Upper lobe of left lung (tissue), 6 donors: ENCODE results near the gene MYO19. TPM values are rescaled to one million over a fixed set of nuclear protein-coding genes. Genes with fewer than 3 reads are reported as not detected.

ENCODE experiments used
- ATAC-seq, 2 donors: fragments of 200-7000 bp; cut with Tn5 transposase; one replicate each; pipeline ENCODE4 v1.9.1; 2022; ENCODE audit warnings: mild to moderate bottlenecking in 2 of 2, moderate library complexity in 2 of 2; ENCODE audit not compliant: low FRiP score in 2 of 2
- DNase-seq, 2 donors: peaks; one replicate each; pipeline ENCODE4 v3.0.0-alpha.2; 2019 to 2020
- H3K27ac ChIP-seq, 4 donors: fragments of 200-600 bp; sonication (generic); one replicate each; pipeline ENCODE4 v1.5.1; 2016 to 2019
- H3K27me3 ChIP-seq, 4 donors: fragments of 200-600 bp; sonication (generic); one replicate each; pipeline ENCODE4 v1.5.1; 2017 to 2019
- H3K36me3 ChIP-seq, 4 donors: fragments of 200-600 bp; sonication (generic); one replicate each; pipeline ENCODE4 v1.5.1; 2016 to 2019
- H3K4me1 ChIP-seq, 4 donors: fragments of 200-600 bp; sonication (generic); one replicate each; pipeline ENCODE4 v1.5.1; 2018 to 2019
- H3K4me3 ChIP-seq, 4 donors: fragments of 200-600 bp; sonication (generic); one replicate each; pipeline ENCODE4 v1.5.1; 2017 to 2019; ENCODE audit warnings: mild to moderate bottlenecking in 2 of 4, moderate library complexity in 1 of 4
- H3K9me3 ChIP-seq, 4 donors: fragments of 200-600 bp; sonication (generic); one replicate each; pipeline ENCODE4 v1.5.1; 2018 to 2019
- EP300 ChIP-seq, 4 donors: sonication (generic); formaldehyde crosslinking; IDR thresholded peaks; one replicate each; pipeline ENCODE4 v1.5.1; 2017; ENCODE audit warnings: antibody characterized with exemption in 4 of 4, control low read depth in 2 of 4
- POLR2A ChIP-seq, 4 donors: fragments of 450-650 bp; IDR thresholded peaks; one replicate each; pipeline ENCODE4 v1.5.1; 2016 to 2017; ENCODE audit warnings: antibody characterized with exemption in 4 of 4, mild to moderate bottlenecking in 2 of 4
- POLR2AphosphoS5 ChIP-seq, 2 donors: sonication (generic); formaldehyde crosslinking; IDR thresholded peaks; one replicate each; pipeline ENCODE4 v1.5.1; 2017; ENCODE audit warnings: antibody characterized with exemption in 2 of 2
- WGBS, 2 donors: methylation state at CpG; one replicate each; pipeline ENCODE4 v1.1.5; 2017 to 2018; 5-methylcytosine and 5-hydroxymethylcytosine counted together
- total RNA-seq, 6 donors: library from RNA; depleted of rRNA in 4 of 6; stranded (reverse); fragments of >200 nt in 4 of 6; gene quantifications; one replicate each; pipeline versions ENCODE4 v1.1.0 to v1.2.1, GENCODE V29; 2016 to 2021
- TF ChIP-seq, protein P1 (sequence below), 6 experiments: fragments of 450-650 bp in 4 of 6; fragments of 200-600 bp in 2 of 6; sonication (generic) in 2 of 6; IDR thresholded peaks; one replicate each; pipeline ENCODE4 v1.5.1; 2016 to 2019; ENCODE audit warnings: antibody characterized with exemption in 6 of 6
- donor health status: DM: no; HTN: no; CAD: no; lungs with moderate emphysema.
- donor health status: DM: no; HTN: yes; CAD: no; lungs with severe emphysema.

The MYO19 gene
- total RNA-seq, 6 donors from 2014 or later = 34.8 to 167 (median 49.4) TPM

DNA sequence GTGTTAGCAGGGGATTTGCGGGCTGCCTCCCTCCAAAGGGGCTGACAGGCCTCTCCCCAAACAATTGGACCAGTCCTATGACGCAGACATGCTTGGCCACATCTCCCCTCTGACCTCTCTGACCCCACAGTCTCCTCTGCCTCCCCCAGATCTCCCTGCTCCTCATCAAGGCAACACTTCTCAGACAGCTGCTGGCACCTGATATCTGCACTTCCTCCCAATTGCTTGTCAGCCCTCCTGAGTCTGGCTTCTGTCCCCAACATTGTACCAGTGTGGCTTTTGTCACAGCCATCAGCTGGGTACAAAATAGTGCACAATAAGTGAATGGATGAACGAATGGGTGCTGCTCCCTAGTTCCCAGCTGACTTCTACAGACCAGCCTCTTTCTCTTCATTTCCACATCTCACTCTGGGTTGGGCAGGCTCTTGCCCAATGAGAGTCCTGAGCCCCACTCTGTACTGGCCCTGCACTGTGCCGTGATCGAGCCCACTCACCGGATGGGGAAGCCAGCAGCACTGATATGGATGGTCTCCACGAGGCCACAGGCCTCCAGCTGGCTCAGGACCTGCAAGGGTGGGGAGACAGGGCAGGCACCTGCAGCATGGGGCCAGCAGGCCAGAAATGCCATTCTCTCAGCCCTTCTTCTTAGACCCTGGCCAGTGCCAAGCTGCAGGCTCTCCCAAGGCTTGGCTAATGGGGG, 31.1 kb downstream of the MYO19 start:
- ATAC-seq = no peak
- Histone ChIP-seq H3K36me3 (peaks cover 3 to 64% (median 39%) of the 10 kb centered on the region in 4 donors), H3K4me1 (no peaks in the 10 kb centered on the region), H3K27me3 (no peaks in the 10 kb centered on the region), H3K4me3 (no peak overlapping the region), H3K27ac (no peak overlapping the region), H3K9me3 (no peaks in the 10 kb centered on the region)
- TF ChIP-seq, protein P1, sequence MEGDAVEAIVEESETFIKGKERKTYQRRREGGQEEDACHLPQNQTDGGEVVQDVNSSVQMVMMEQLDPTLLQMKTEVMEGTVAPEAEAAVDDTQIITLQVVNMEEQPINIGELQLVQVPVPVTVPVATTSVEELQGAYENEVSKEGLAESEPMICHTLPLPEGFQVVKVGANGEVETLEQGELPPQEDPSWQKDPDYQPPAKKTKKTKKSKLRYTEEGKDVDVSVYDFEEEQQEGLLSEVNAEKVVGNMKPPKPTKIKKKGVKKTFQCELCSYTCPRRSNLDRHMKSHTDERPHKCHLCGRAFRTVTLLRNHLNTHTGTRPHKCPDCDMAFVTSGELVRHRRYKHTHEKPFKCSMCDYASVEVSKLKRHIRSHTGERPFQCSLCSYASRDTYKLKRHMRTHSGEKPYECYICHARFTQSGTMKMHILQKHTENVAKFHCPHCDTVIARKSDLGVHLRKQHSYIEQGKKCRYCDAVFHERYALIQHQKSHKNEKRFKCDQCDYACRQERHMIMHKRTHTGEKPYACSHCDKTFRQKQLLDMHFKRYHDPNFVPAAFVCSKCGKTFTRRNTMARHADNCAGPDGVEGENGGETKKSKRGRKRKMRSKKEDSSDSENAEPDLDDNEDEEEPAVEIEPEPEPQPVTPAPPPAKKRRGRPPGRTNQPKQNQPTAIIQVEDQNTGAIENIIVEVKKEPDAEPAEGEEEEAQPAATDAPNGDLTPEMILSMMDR (IDR thresholded peaks at IDR 0.05) = no peak
- no peak for TF ChIP-seq POLR2A (IDR thresholded peaks at IDR 0.05)
- TF ChIP-seq POLR2AphosphoS5 (IDR thresholded peaks at IDR 0.05) = no peak
- TF ChIP-seq EP300 (IDR thresholded peaks at IDR 0.05) = no peak
- no peak for DNase-seq
- WGBS, 2 donors = 94 to 99% methylated on average over 7 of the region's 7 CpGs

DNA sequence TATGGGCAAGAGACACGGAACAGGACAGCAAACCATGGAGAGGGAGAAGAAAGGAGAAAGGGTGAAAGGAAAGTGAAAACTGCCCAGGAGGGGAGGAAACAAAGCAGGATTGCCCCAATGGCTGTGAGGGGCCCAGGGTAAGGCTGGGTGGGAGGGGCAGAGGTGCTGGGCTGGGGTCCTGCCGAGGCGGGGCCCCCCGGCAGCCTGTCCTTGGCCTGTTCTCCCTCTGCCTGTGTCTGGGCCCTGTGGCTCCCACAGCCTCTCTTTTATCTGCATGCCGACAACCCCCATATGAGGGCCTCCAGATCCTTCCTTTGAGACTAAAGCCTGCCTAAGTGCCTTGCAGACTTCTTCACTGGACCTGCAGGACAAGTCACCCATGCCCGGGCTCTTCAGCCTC, 32.7 kb downstream of the MYO19 start:
- peaks cover 9 to 72% (median 49%) of the 10 kb centered on the region in 4 donors for H3K36me3 ChIP-seq
- H3K9me3 ChIP-seq = no peaks in the 10 kb centered on the region
- no peak overlapping the region for H3K27ac ChIP-seq
- ATAC-seq (no peak), DNase-seq (no peak)
- no peaks in the 10 kb centered on the region for H3K4me1 ChIP-seq
- no peak for TF ChIP-seq POLR2AphosphoS5 (IDR thresholded peaks at IDR 0.05)
- TF ChIP-seq EP300 (IDR thresholded peaks at IDR 0.05) = no peak
- TF ChIP-seq POLR2A (IDR thresholded peaks at IDR 0.05) = no peak
- TF ChIP-seq, protein P1 (IDR thresholded peaks at IDR 0.05) = no peak
- 88 to 96% methylated on average over 6 of the region's 6 CpGs for WGBS, 2 donors
- no peak overlapping the region for H3K4me3 ChIP-seq
- H3K27me3 ChIP-seq = no peaks in the 10 kb centered on the region

DNA sequence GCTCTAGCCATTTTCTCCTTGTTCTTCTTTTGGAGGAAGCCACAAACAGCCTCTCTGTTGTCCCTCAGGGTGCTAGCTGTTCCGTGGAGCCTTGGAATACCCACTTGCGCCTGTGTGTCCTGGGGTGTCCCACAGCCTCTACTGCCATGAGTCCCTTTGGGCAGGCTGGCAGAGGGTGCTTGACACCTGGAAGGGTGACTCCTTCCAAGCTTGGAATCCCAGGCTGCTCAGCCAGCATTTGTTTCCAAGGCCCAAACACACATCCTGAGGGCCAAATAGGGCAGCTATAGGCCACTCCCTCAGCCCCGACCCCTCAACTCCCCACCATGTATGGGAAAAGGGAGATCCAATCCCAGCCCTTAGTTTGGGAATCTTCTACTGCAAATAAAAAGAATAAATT, 33.3 kb downstream of the MYO19 start:
- WGBS, 2 donors = 93 to 94% methylated on average over 3 of the region's 3 CpGs
- DNase-seq = no peak

DNA sequence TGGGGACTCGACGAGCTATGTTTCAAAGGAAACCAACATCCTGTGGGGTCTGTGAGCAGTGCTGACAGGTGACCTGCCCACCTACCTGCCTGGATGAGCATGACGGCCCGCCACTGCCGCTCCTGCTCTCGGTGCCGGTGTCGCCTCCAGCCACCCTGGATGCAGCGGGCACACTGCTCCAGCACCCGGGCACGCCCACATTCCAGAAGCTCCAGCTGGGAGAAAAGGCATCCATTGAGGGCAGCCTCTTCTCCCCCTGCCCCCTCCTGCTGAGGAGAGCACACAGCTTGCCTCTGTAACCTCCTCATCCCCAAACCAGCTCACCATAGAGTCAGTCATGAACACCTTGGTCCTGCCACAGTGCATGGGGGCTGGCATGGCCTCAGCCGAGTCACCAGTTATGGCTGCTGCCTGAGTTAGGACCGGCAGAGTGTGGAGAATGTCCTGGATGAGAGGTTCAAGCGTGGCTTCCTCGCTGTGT, 33.9 kb downstream of the MYO19 start:
- ATAC-seq = no peak
- Histone ChIP-seq H3K4me3 (no peak overlapping the region), H3K36me3 (peaks cover 10 to 72% (median 56%) of the 10 kb centered on the region in 4 donors), H3K27me3 (no peaks in the 10 kb centered on the region), H3K27ac (no peak overlapping the region), H3K4me1 (no peaks in the 10 kb centered on the region), H3K9me3 (no peaks in the 10 kb centered on the region)
- TF ChIP-seq POLR2AphosphoS5 (IDR thresholded peaks at IDR 0.05) = no peak
- TF ChIP-seq POLR2A (IDR thresholded peaks at IDR 0.05) = no peak
- TF ChIP-seq, protein P1 (IDR thresholded peaks at IDR 0.05) = no peak
- no peak for TF ChIP-seq EP300 (IDR thresholded peaks at IDR 0.05)
- DNase-seq = no peak
- 87 to 91% methylated on average over 13 to 15 of the region's 15 CpGs for WGBS, 2 donors

More for the DNA sequence above, 33.3 kb downstream of the MYO19 start:
- no peaks in the 10 kb centered on the region for H3K9me3 ChIP-seq
- TF ChIP-seq POLR2A (IDR thresholded peaks at IDR 0.05) (no peak), POLR2AphosphoS5 (IDR thresholded peaks at IDR 0.05) (no peak)
- TF ChIP-seq, protein P1 (IDR thresholded peaks at IDR 0.05) = no peak
- peaks cover 9 to 72% (median 52%) of the 10 kb centered on the region in 4 donors for H3K36me3 ChIP-seq
- H3K27me3 ChIP-seq = no peaks in the 10 kb centered on the region
- no peak overlapping the region for H3K27ac ChIP-seq
- ATAC-seq = no peak
- H3K4me3 ChIP-seq = no peak overlapping the region
- no peaks in the 10 kb centered on the region for H3K4me1 ChIP-seq
